AG09319 (cell line): ENCODE measurements around the gene SMYD3.

ENCODE experiments used
- DNase-seq: peaks from one replicate; pipeline ENCODE4 v3.0.0-alpha.2; 2010; ENCODE audit warnings: low read depth; ENCODE audit errors: extremely low read depth
- TF ChIP-seq, protein P1 (sequence below): IDR thresholded peaks from 2 replicates; pipeline ENCODE4 v1.5.1; 2011; ENCODE audit warnings: low read depth, mild to moderate bottlenecking, inconsistent platforms, low read length, moderate library complexity

The SMYD3 gene

DNA sequence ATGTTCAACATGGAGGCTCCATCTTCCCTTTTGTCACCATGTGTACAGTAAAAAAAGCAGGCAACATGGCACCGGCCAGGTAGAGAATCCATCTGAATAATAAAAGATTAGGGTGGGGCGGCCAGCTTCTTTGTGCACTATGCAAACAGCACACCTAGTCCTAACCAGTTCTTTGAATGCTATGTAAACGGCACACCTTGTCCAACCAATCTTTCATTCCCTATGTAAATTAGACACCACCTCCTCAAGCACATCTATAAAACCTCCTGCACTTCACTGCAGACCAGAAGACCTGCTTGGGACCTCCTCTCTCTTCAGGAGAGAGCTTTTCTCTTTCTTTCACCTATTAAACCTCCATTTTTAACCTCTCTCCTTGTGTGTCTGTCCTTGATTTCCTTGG, 30.8 kb upstream of the SMYD3 start:
- TF ChIP-seq, protein P1, sequence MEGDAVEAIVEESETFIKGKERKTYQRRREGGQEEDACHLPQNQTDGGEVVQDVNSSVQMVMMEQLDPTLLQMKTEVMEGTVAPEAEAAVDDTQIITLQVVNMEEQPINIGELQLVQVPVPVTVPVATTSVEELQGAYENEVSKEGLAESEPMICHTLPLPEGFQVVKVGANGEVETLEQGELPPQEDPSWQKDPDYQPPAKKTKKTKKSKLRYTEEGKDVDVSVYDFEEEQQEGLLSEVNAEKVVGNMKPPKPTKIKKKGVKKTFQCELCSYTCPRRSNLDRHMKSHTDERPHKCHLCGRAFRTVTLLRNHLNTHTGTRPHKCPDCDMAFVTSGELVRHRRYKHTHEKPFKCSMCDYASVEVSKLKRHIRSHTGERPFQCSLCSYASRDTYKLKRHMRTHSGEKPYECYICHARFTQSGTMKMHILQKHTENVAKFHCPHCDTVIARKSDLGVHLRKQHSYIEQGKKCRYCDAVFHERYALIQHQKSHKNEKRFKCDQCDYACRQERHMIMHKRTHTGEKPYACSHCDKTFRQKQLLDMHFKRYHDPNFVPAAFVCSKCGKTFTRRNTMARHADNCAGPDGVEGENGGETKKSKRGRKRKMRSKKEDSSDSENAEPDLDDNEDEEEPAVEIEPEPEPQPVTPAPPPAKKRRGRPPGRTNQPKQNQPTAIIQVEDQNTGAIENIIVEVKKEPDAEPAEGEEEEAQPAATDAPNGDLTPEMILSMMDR = no peak

DNA sequence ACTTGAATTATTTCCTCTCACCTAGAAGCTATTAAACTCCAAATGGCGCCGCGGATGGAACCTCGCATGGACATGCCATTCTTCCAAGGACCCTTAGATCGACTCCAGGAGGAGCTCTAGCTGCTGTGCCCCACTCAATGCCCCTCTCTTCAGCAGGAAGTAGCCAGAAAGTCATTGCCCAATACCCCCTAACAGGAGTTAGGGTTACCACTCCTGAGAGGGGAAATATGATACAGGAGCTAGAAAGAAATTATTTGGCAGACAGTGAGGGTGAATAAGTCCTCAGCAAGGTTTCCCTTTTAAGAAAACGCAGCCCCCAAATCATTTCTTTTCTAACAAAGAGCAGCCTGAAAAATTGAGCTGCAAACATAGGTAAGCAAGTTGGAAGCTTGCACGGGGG, 30.4 kb upstream of the SMYD3 start:
- TF ChIP-seq, protein P1 = no peak

More for the DNA sequence above, 30.8 kb upstream of the SMYD3 start:
- DNase-seq = no peak

GRCh38 chr1:246534114-246534513, 27.0 kb upstream of the SMYD3 start:
- no peak for DNase-seq
- TF ChIP-seq, protein P1 = no peak

More for the DNA sequence above, 30.4 kb upstream of the SMYD3 start:
- DNase-seq = no peak

- TF ChIP-seq, protein P1 = no peak
- no peak for DNase-seq
Measured at GRCh38 chr1:246533371-246533905, 26.4 kb upstream of the SMYD3 start.

GRCh38 chr1:246532519-246532918, 25.4 kb upstream of the SMYD3 start:
- DNase-seq = no peak
- TF ChIP-seq, protein P1 = no peak; the same call in 1 of the 2 replicates

DNA sequence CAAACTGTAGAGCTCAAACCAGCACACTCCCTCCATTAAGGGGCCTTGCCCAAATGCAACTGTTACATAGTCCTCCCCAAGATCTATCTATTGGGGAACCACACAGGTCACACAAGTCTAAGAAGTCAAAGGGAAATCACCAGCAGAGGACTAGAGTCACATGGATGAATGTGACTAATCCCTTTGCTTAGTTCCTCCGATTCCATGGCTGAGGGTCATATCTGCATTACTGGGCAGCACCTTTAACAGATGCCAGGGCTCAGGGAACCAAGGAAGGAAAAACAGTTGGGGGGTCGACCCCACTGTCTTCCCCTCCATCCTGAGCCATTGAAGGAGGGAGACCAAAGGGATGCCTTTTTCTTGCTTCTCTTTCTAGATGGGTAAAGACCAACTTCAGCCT, 23.4 kb upstream of the SMYD3 start:
- TF ChIP-seq, protein P1 = no peak

DNA sequence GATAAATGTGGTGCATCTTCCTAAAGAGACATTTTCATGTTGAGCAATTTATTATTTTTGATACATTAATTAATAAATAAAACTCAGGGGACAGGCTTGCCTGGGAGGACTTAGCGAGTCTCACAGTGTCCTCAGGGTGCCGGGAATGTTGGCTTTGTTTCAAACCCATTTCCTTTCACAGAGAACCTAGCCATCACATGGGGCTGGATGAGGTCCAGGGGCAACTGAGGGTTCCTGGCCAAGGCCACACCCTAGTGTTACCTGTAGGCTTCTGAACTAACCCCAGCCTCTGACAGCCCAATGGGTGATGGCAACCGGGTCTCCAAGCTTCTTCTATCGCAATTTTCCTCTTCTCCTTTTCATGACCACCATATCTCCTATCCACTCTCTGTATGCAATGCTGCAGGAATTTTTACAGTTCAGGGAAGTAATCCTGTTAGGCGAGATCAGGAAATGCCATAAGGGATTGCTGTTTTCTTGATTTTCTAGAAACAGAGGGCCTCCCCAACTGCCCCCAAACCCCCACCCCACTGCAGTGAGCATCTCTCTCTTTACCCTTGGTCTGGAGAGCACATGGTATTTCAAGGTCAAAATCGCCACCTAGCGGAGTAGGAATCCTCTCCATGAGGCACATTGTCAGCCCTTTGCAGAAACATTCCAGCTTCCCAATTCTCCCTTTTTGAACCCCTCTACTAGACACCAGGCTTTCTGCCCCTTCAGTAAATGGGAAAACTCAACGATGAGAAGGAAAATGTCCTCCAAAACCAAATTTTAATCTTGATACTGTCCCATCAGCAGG, 22.1 kb upstream of the SMYD3 start:
- DNase-seq = no peak
- TF ChIP-seq, protein P1 = no peak

More for the DNA sequence above, 23.4 kb upstream of the SMYD3 start:
- DNase-seq = no peak
